Astrocyte (in vitro differentiated cells and primary cell): ENCODE results near the gene AFF3.

ENCODE experiments used
- CTCF ChIP-seq: IDR thresholded peaks from 2 replicates; pipeline ENCODE4 v1.5.1; 2011; ENCODE audit warnings: low read depth, mild to moderate bottlenecking, inconsistent platforms, low read length, moderate library complexity; ENCODE audit not compliant: insufficient read depth
- EZH2 ChIP-seq: IDR thresholded peaks from 2 replicates; pipeline ENCODE4 v1.6.1; 2012; ENCODE audit warnings: mild to moderate bottlenecking, low read length, inconsistent platforms; ENCODE audit not compliant: insufficient read depth

- TF ChIP-seq CTCF = no peak
- TF ChIP-seq EZH2 = no peak
Observed at GRCh38 chr2:99899882-99900281, 242.5 kb downstream of the AFF3 start.
